Measurements from ENCODE around the gene SLC4A4. TPM values are rescaled to one million over a fixed set of nuclear protein-coding genes. Genes with fewer than 3 reads are reported as not detected.
A peak's percentile ranks its signal among the peaks of the same experiment; 100 is the strongest.

The SLC4A4 gene
- polyA plus RNA-seq, 3 donors: 69.9 to 73.8 (median 70.6) TPM

DNA sequence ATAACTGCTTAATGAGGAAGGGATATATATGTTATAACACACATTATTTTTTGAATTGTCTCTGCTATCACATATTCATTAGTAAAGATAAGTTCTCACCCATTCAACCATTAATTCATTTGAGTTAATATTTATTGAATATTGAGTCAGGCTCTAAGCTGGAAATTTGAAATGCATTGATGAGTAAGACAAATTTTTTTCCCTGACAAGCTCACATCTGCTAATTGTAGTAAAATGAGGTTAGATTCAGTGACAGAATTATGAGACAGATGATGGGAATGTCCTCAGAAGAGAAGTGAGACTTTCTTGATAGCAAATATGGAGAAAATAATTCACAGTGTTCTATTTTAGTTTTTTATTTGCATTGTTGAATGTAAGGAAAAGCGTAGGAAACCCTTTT is 194.3 kb downstream of the SLC4A4 start:
- DNase-seq: no peak

DNA sequence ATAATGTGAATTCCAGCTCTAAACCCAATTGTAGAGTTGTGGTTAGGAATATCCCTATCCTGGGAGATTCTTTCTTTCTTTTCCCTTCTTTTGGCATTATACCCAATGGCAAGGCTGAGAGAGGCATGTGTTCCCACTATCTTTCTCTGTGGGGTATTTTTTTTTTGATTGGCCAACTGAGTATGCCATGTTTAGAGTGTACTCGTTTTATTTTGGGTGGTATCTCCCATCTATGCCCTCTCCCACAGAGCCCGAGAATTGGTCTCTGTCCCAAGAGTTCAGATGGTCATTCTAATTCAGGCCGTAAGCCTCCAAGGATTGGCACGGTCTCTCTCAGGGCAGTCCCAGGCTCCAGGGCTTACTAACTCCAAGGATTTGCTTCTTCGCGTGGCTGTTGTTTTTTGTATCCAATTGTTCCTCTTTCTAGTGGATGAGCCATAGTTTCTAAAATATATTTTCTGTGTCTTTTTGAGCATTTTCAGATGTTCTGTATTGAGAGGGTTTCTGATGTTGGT is 198.8 kb downstream of the SLC4A4 start:
- DNase-seq: no peak

DNA sequence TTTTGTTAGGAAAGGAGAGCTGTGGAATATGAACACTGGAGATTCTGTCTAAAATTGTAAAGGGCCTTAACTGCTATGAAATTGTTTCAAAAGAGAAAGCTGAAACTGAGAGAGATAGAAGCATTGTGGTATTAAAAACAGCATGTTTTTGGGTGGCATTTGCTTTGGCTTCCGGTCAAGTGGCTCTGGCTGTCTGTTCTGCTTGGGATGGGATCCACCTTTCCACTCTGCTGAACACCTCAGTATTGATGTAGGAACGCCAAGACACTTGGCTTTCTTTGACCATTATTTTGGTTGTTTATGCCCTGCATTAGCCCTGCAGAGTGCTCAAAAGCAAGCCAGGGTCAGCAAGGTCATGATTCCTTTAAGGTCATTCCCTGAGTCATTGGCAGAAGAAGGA is 199.7 kb downstream of the SLC4A4 start:
- DNase-seq: no peak

DNA sequence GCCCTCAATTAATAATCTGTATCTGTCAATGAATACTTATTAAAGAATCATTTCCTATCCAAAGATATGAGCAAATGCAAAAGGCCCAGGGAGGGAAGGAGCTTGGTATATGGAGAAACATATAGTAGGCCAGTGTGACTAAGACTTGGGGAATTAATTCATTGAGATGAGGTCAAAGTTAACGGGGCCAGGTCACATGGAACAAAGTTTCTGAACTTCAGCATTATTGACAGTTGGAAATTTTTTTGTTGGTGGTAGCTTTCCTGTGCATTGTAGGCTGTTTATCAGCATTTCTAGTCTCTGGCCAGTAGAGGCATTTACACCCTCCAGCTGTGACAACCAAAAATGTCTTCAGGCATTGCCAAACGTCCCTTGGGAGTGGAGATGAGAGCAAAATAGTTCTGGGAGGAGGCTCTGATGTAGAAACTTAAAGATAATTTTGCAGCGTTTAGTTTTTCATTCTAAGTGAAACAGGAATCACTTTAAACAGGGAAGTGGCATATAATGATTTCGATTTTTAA is 202.0 kb downstream of the SLC4A4 start:
- no peak for DNase-seq

DNA sequence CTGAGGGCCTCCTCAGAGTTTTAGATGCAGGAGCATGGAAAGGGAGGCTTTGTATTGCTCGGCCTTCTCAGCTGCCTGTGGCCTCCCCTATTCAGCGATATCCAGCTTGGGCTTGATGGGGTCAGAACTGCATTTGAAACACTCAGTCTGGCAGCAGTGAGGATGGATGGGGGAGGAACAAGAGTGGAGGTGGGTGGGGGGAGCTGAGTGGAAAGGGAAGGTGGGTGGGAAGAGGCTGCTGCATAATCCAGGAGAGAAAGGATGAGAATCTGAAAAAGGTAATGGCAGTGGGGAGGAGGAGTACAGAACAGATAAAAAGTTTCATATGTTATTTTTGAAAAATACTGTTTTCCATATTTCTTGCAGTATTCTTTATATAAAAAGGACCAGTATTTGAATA is 202.7 kb downstream of the SLC4A4 start:
- no peak for DNase-seq

DNA sequence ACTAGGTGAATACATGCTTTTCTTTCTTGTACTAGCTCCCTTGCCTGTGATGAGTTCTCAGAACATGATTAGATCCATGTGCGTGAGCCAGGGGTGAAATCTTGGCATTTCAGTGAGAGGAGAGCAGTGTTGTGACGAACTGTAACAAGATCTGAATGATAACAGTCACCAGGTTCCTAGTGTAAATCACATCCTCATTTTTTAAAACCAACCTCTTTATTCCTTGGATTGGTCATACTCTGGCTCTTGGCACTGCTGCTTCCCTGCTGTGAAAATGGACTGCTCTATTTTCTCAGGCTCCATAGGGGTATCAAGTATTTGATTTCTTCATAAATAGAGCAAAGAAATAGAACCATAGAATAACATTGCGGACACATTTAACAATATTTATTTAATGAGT is 206.3 kb downstream of the SLC4A4 start:
- DNase-seq: no peak

DNA sequence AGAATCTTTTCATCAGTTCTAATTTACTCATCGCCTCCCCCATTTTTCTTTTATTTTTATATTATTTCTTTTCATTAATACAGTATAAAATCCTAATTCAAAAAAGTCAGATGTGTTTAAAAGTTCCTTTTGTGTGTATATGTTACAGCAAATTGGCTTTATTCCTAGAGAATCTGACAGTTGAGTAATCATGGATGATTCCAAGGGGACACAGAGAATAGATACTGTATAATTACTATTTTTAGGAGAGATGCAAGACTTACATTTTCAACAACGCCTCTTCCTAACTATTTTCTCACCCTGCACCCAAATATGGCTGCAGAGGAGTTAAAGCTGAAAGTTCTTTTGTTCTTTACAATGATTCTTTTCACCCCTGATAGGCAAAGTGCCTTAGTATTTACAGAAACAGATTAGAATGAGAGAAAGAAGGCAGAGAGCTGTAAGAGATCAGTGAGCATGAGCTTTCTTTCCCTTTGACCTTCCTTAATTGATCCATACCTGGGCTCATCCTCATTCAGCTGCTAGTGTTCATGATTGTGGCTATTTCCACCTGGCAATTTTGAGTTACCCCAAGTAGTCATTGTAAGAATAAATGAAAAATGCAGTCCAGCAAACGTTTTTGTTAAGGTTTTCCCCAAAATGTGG is 210.8 kb downstream of the SLC4A4 start:
- DNase-seq: no peak

DNA sequence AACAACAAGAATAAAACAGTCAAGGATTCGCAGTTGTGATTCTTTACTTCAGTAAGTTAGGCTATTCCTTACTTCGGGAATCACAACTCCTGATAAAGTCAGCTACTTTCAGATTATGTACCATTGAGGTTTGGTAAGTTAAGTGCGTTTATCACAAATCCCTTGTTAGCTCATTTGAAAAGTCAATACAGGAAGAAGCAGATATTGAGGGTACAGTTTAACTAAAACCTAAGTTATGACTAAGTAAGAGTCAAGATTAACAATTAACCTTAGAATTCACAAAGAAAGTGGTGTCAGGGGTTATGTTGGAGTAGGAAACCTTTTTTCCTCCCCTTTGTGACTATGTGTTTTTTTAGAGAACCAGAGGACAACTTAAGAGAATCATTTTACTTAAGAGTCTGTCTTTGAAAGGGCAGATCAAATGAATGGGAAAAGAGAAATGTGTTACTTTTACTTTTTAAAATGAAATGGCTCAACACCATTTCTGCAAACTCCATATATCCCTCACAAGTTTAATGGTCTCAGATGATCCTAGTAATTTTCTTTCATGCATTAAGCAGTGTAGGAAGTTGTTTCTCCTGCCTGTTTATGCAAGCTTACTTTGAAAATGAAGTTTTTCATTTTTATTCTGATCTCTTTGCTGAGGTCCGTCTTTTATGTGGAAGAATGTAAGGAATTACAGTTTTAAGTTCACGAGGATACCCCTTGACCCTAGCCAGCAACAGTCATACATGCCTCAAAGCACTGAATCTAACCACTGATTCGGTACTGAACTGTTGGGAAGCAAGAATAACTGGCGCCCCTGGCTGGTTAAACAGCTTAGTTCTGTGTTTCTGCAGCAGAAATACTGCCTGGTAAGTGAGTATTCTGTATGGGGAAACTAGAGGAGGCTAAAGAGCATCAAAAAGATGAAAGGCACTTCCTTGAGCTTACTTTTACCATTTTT is 211.7 kb downstream of the SLC4A4 start:
- DNase-seq: peak; percentile 42

DNA sequence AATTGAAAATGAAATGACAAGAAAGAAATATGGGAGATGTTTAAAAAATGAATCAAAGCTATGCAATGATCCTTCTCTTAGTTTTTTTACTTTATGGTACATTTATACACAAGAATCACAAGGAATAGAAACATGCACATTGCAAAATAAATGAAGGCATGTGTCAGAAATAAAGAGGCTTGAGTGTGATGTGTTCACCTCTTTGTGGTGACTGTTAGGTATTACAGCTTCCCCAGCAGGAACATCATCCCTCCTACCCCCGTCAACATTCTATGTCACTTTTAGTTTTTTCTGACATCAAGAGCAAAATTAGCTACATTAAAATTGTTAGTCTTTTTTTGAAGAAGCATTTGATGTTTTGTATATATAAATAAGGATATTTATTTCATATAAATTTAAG is 214.8 kb downstream of the SLC4A4 start:
- DNase-seq: no peak

DNA sequence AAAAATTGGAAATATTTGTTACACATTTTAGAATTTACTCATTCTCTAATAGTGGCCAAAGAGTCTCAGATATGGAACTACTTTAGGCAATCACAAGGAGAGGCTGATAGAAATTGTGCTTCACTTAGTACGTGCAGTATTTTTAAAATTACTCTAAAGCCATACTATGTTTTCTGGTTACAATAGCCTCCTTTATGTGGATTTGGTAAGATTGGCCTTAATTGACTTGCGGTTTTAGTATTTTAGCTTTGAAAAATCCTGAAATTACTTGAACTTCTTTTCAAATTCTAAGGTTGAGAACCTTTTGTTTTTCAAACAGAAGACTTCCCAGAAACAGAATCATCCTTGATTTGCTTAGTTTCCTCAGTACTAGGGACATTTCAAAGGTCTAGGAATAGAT is 215.2 kb downstream of the SLC4A4 start:
- no peak for DNase-seq

DNA sequence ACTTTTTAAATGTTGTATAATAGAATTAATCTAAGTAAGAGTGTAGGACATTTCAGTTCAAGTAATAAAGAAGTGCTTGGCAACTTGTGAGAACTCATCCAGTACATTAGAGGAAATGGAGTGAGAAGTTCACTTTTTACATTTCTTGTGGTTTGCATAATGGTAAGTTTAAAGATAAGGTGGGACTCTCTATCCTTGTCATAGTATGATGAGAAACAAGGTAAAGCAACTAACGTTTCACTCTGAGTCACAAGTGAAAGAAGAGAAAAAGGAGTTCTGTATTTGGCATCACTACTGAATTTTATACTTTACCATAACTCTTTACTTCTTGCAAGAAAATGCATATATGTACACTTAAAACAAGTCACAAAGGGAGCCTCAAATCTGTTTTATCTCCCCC is 219.4 kb downstream of the SLC4A4 start:
- DNase-seq: no peak

DNA sequence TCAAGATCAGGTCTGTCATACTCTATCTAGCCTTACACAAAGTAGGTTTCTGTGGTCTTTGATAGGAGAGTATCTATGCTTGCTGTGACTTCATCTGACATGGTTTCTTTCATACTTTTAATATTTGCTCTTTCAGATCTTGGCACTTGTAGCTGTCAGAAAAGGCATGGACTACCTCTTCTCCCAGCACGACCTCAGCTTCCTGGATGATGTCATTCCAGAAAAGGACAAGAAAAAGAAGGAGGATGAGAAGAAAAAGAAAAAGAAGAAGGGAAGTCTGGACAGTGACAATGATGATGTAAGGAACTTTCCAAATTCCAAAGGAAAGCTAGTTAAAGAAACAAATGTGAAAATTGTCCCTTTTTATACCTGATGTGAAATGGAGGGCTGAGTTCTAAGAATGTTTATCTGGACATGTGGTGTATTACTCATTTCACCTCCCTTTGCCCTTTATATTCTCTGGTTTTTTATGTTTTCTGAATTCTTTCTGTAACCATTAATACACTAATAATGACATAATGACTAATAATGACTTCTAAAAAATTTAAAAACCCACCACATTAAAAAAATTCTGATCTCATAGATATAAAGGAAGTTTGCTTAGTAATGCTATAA is 221.2 kb downstream of the SLC4A4 start:
- no peak for DNase-seq

DNA sequence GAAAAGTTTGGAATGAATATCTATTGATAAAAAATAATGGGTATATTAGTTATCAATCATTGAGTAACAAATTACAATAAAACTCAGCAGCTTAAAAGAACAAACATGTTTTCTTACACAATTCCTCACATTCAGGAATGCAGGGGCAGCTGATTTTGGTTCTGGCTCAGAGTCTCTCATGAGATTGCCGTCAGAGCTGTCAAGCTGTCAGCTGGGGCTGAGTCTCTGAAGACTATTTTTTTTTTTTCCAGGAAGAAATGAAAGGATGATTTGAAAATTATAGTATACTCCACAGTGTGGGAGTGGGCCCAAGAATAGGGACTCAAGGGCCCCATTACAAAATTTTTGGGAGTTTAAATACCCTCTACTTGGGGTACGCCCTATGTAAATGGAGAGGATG is 226.0 kb downstream of the SLC4A4 start:
- DNase-seq: no peak

DNA sequence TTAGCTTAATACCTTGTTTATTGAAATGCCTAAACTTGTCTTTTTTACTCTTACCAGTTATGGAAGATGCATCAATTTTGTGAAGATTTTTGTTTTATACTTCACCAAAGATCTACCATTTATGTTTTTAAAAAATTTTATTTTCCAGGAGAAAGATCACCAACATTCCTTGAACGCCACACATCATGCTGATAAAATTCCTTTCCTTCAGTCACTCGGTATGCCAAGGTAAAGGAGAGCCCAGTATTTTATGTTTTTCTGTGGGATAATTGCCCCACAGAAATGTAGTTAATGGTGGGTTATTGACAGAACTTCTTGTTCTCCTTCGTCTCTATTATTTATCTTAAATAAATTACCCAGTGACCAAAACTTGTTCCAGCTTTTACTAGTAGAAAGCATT is 228.0 kb downstream of the SLC4A4 start:
- no peak for DNase-seq

DNA sequence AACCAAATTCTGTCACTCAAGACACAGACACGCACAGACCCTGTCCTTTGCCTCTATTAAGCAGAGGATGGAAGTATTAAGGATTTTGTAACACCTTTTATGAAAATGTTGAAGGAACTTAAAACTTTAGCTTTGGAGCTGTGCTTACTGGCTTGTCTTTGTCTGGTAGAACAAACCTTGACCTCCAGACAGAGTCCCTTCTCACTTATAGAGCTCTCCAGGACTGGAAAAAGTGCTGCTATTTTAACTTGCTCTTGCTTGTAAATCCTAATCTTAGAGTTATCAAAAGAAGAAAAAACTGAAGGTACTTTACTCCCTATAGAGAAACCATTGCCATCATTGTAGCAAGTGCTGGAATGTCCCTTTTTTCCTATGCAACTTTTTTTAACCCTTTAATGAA is 229.3 kb downstream of the SLC4A4 start:
- DNase-seq: no peak

DNA sequence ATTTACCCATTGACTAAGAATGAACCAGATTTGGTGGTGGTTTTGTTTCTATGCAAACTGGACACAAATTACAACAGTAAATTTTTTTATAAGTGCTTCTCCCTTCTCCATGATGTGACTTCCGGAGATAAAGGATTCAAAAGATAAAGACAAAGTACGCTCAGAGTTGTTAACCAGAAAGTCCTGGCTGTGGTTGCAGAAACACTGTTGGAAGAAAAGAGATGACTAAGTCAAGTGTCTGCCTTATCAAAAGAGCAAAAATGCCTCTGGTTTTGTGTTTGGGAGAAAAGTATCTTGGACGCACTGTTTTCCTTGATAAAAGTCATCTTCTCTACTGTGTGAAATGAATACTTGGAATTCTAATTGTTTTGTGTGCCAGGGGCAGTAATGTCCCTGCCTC is 231.7 kb downstream of the SLC4A4 start:
- DNase-seq: no peak

DNA sequence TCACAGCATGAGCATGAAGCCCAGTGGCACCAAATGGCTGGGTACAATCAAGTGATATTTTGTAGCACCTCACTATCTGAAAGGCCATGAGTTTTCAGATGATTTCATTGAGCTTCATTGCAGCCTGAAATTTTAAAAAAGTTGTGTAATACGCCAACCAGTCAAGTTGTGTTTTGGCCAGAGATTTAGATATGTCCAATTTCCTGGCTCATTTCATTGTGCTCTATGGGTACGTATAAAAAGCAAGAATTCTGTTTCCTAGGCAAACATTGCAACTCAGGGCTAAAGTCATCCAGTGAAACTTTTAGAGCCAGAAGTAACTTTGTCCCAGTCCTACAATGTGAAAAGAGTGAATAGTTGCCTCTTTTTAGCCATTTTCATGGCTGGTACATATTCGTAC is 232.5 kb downstream of the SLC4A4 start:
- DNase-seq: no peak

DNA sequence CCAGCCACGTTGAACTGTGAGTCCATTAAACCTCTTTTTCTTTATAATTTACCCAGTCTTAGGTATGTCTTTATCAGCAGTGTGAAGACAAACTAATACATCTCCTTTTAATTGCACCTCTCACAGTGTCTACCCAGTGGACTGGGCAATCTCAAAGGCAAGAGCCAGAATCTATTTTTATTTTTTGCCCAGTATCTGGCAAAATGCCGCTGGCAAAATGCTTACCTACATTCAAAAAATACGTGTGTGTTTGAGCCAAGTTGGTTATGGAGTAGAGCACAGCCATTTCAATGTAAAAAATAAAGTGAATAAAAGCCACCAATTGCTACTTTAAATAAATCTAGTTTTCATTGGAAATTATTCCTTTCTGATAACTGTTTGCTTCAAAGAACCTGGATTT is 245.2 kb downstream of the SLC4A4 start:
- no peak for DNase-seq

DNA sequence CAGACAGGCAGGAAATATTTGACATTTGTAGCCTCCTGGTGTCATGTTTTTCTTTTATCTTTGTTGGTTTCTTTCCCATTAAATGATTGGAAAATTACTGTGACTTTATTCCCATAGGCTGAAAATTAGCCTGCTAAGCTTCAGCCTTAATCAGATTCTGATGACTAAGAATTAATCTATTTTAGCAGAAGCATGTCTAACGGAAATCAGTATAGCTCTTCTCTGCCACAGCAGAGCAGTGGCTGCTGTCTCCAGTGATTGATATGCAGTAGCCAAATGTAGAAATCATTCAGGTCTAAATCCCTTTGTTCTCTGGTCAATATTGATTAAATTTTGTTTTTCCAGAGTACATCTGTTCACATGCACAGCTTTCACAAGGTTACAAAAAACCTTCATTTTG is 245.8 kb downstream of the SLC4A4 start:
- no peak for DNase-seq

DNA sequence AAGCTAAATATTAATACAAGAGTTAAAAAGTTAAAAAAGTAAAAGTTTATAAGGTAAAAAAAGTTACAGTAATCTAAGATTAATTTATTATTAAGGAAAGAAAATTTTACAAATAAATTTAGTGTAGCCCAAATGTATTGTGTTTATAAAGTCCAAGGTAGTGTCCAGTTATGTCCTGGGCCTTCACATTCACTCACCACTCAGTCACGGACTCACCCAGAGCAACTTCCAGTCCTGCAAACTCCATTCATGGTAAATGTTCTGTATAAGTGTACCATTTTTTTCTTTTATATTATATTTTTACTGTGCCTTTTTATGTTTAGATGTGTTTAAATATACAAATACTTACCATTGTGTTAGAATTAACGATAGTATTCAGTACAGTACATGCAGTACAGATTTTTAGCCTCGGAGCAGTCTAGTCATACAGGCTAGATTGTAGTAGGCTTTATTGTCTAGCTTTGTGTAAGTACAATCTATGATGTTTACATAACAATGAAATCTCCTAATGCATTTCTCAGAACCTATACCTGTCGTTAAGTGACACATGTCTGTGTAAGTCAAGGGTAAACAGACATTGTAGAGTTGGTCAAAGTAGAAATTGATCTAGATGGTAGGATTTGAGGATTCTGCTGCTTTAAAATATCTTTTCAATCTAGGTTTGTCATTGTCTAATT is 247.4 kb downstream of the SLC4A4 start:
- no peak for DNase-seq

DNA sequence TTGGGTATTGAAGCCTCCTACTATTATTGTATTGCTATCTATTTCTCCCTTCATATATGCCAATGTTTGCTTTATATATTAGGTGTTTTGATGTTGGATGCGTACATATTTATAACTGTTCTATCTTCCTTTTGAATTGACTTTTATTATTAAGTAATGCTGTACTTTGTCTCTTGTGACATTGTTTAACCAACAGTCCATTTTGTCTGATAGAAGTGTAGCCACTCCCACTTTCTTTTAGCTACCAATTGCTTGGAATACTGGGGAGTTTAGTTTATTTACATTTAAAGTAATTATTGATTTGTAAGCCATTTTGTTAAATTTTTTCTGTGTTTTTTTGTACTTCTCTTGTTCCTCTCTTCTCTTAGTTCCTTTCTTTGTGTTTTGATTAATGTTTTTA is 249.2 kb downstream of the SLC4A4 start:
- no peak for DNase-seq

DNA sequence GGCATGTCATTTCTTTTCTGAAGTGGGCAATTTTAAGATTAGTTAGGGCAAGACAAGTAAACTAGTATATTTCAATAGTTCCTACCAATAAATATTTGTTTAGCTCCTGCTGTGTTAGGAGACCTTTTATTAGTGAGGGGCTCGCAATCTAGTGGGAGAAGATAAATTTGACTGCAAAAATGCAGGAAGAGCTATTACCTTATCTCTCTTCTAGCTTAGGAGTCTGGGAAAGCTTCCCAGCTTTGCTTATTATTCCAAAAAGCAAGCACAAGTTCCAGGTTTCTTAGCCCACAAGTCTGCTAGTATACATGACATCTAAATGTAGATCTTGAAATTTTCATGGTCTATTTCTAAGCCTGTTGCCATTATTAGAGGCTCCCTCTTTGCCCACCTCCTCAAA is 254.0 kb downstream of the SLC4A4 start:
- no peak for DNase-seq

All from renal pelvis (tissue), 4 donors.